GM12878 (cell line): ENCODE data around the gene ACSL4. TPM values are rescaled to one million over a fixed set of nuclear protein-coding genes. Genes with fewer than 3 reads are reported as not detected.

Experiments used
- ATAC-seq: fragments of 200-7000 bp; cut with Tn5 transposase; 3 replicates; pipeline ENCODE4 v1.9.1; 2020; ENCODE audit warnings: mild to moderate bottlenecking, moderate library complexity
- BruUV-seq: library from RNA; stranded (reverse); fragments of 400-500 nt; replicated peaks from 2 replicates; lab custom pipeline; 2021; lab: Mats Ljungman, UMichigan
- CTCF ChIA-PET: fragments of 300-600 bp; sonication (Branson Sonifier 250); formaldehyde crosslinking; extraction: SDS; loops from one replicate; lab custom pipeline; 2021; ENCODE audit warnings: inconsistent platforms; lab: Yijun Ruan, JAX
- POLR2A ChIA-PET: fragments of 350-600 bp; formaldehyde crosslinking; extraction: SDS; loops from one replicate; lab custom pipeline; 2021; ENCODE audit warnings: inconsistent platforms; lab: Charles Lee
- RAD21 ChIA-PET: fragments of 300-600 bp; sonication (Branson Sonifier 250); formaldehyde crosslinking; loops from one replicate; lab custom pipeline; 2023; ENCODE audit warnings: antibody characterized with exemption; ENCODE audit not compliant: unreplicated experiment; lab: Charles Lee
- SMC1A ChIA-PET: fragments of 300-600 bp; sonication (Branson Sonifier 250); formaldehyde crosslinking; loops from one replicate; lab custom pipeline; 2023; ENCODE audit not compliant: unreplicated experiment, uncharacterized antibody; lab: Charles Lee
- DNase-seq: peaks from one replicate; pipeline ENCODE4 v3.0.0-alpha.2; 2011; ENCODE audit warnings: low read depth, low spot score
- FAIRE-seq: peaks from 3 replicates; lab custom pipeline; 2011; peaks lifted over from hg19 to GRCh38; lab: Jason Lieb, UNC
- H2AFZ ChIP-seq: 2 replicates; pipeline ENCODE4 v1.6.0; 2011; ENCODE audit warnings: low read depth, low read length, control low read depth; ENCODE audit not compliant: control insufficient read depth
- H3K27ac ChIP-seq: 2 replicates; pipeline ENCODE4 v1.5.1; 2011; ENCODE audit warnings: control low read depth; ENCODE audit not compliant: control insufficient read depth, insufficient read depth
- H3K27me3 ChIP-seq, 2 experiments: replicated peaks in 1 of 2; 2 replicates each; pipeline versions ENCODE4 v1.6.0 to v1.6.1; 2011; ENCODE audit warnings: low read length in 1 of 2; ENCODE audit not compliant: control insufficient read depth in 2 of 2, insufficient read depth in 2 of 2
- H3K36me3 ChIP-seq, 2 experiments: 2 replicates each; pipeline ENCODE4 v1.5.1; 2011; ENCODE audit warnings: low read length in 1 of 2; ENCODE audit not compliant: control insufficient read depth in 2 of 2, insufficient read depth in 2 of 2
- H3K4me1 ChIP-seq: 2 replicates; pipeline ENCODE4 v1.6.1; 2011; ENCODE audit warnings: mild to moderate bottlenecking, low read length, moderate library complexity, mixed read lengths; ENCODE audit not compliant: control insufficient read depth, insufficient read depth
- H3K4me2 ChIP-seq: 2 replicates; pipeline ENCODE4 v1.6.0; 2011; ENCODE audit warnings: control low read depth; ENCODE audit not compliant: control insufficient read depth, insufficient read depth
- H3K4me3 ChIP-seq: fragments of 200-600 bp; sonication (generic); 2 replicates; pipeline ENCODE4 v1.5.1; 2016
- H3K79me2 ChIP-seq: 2 replicates; pipeline ENCODE4 v1.6.0; 2011; ENCODE audit warnings: low read length; ENCODE audit not compliant: control insufficient read depth, insufficient read depth
- H3K9ac ChIP-seq: 2 replicates; pipeline ENCODE4 v1.8.0; 2011; ENCODE audit warnings: low read length, control low read depth, mixed read lengths; ENCODE audit not compliant: control insufficient read depth, insufficient read depth
- H3K9me3 ChIP-seq: replicated peaks from 3 replicates; pipeline ENCODE4 v1.5.1; 2011; ENCODE audit warnings: mild to moderate bottlenecking, low read length; ENCODE audit not compliant: control insufficient read depth, insufficient read depth
- H4K20me1 ChIP-seq: 2 replicates; pipeline ENCODE4 v1.6.0; 2011; ENCODE audit not compliant: control insufficient read depth, insufficient read depth
- BACH1 ChIP-seq: fragments of 450-650 bp; IDR thresholded peaks from 2 replicates; pipeline ENCODE4 v1.6.1; 2017; ENCODE audit warnings: mild to moderate bottlenecking, borderline replicate concordance
- CREM ChIP-seq: IDR thresholded peaks from 2 replicates; pipeline ENCODE4 v1.6.1; 2014; ENCODE audit warnings: antibody characterized with exemption, low read depth
- EP300 ChIP-seq, 2 experiments: fragments of 150-350 bp in 1 of 2; IDR thresholded peaks; 2 replicates each; pipeline ENCODE4 v1.6.1; 2011 to 2012; ENCODE audit warnings: low read depth in 2 of 2, low read length in 2 of 2, borderline replicate concordance in 1 of 2, improper control_type of control experiment in 1 of 2, inconsistent platforms in 1 of 2; ENCODE audit not compliant: control insufficient read depth in 1 of 2
- HDAC2 ChIP-seq: fragments of 200-600 bp; sonication (generic); IDR thresholded peaks from 2 replicates; pipeline ENCODE4 v1.6.1; 2017
- IRF3 ChIP-seq: fragments of 450-650 bp; IDR thresholded peaks from 2 replicates; pipeline ENCODE4 v1.6.1; 2014; ENCODE audit warnings: mild to moderate bottlenecking
- IRF5 ChIP-seq: fragments of 450-650 bp; IDR thresholded peaks from 2 replicates; pipeline ENCODE4 v1.6.1; 2017; ENCODE audit warnings: borderline replicate concordance
- KDM1A ChIP-seq: fragments of 200-600 bp; sonication (generic); IDR thresholded peaks from 2 replicates; pipeline ENCODE4 v1.6.1; 2016; ENCODE audit warnings: borderline replicate concordance
- MEF2A ChIP-seq: IDR thresholded peaks from 2 replicates; pipeline ENCODE4 v1.6.1; 2011; ENCODE audit warnings: low read depth, mild to moderate bottlenecking, low read length, moderate library complexity; ENCODE audit not compliant: insufficient read depth
- PAX8 ChIP-seq: fragments of 450-650 bp; IDR thresholded peaks from 2 replicates; pipeline ENCODE4 v1.6.1; 2017; ENCODE audit warnings: mild to moderate bottlenecking, moderate library complexity
- SIX5 ChIP-seq: IDR thresholded peaks from 2 replicates; pipeline ENCODE4 v1.6.1; 2011; ENCODE audit warnings: mild to moderate bottlenecking, low read depth, low read length, moderate library complexity; ENCODE audit not compliant: severe bottlenecking
- STAT3 ChIP-seq: IDR thresholded peaks from 2 replicates; pipeline ENCODE4 v1.6.1; 2011; ENCODE audit warnings: low read depth, low read length, improper control_type of control experiment
- ZBED1 ChIP-seq: IDR thresholded peaks from 2 replicates; pipeline ENCODE4 v1.6.1; 2016; ENCODE audit warnings: borderline replicate concordance
- ZNF217 ChIP-seq: fragments of 450-650 bp; IDR thresholded peaks from 2 replicates; pipeline ENCODE4 v1.6.1; 2017; ENCODE audit warnings: antibody characterized with exemption, mild to moderate bottlenecking
- ZNF274 ChIP-seq: IDR thresholded peaks from one replicate; pipeline ENCODE4 v1.8.0; 2011; ENCODE audit not compliant: insufficient read length, insufficient read depth
- ZNF592 ChIP-seq: fragments of 450-650 bp; IDR thresholded peaks from 2 replicates; pipeline ENCODE4 v1.6.1; 2017; ENCODE audit warnings: mild to moderate bottlenecking, moderate library complexity
- ZSCAN29 ChIP-seq: fragments of 450-650 bp; IDR thresholded peaks from 2 replicates; pipeline ENCODE4 v1.6.1; 2017; ENCODE audit warnings: mild to moderate bottlenecking, moderate library complexity
- WGBS: methylation state at CpG from one replicate; pipeline ENCODE4 v1.1.6; 2016; ENCODE audit warnings: low lambda C conversion rate; ENCODE audit not compliant: insufficient replicate concordance, insufficient coverage; ENCODE audit errors: missing lambda C conversion rate; 5-methylcytosine and 5-hydroxymethylcytosine counted together
- in situ Hi-C: fragments of 300-500 bp; cut with MboI; formaldehyde crosslinking; loops from 9 replicates; pipeline ENCODE4 v1.14.3; 2018; ENCODE audit warnings: mixed read lengths
- intact Hi-C: fragments of 100-400 bp; cut with micrococcal nuclease; formaldehyde crosslinking; loops from one replicate; pipeline ENCODE4 v1.14.2; 2022; ENCODE audit not compliant: unreplicated experiment
- polyA plus RNA-seq, 11 experiments: library from polyadenylated mRNA; depleted of rRNA in 4 of 11; unstranded in 6 of 11; stranded (reverse) in 5 of 11; fragments of >200 nt; fragmentation: Nextera tagmentation in 4 of 11; fragmentation: Illumina TruSeq in 1 of 11; extraction: Ambion mirVana in 4 of 11; extraction: Trizol in 1 of 11; gene quantifications; 1 replicate in 1 of 11; 2 replicates in 10 of 11; pipeline versions ENCODE4 v1.2.1 to v1.2.3, GENCODE V29; 2011 to 2016; ENCODE audit warnings: inconsistent platforms in 2 of 11, missing spikeins in 2 of 11, low read depth in 1 of 11
- total RNA-seq, 4 experiments: library from RNA; depleted of rRNA in 3 of 4; stranded (reverse); fragments of >200 nt in 3 of 4; fragmentation: Illumina TruSeq in 1 of 4; extraction: Trizol in 1 of 4; gene quantifications; 2 replicates each; pipeline versions ENCODE4 v1.2.1 to v1.2.3, GENCODE V29; 2013 to 2021

ACSL4 gene
- total and polyA plus RNA-seq, 10 of the 15 experiments (the other 5 are each of a cell fraction or from before 2014, with no cell fraction given): 20.7 to 66.6 (median 45.4) TPM

GRCh38 chrX:109656774-109657173, 76.3 kb downstream of the ACSL4 start:
- WGBS: 51% methylated on average over 4 of the region's 4 CpGs
- DNase-seq (no peak), ATAC-seq (no peak), FAIRE-seq (no peak)
- Histone ChIP-seq H3K9ac (no peak overlapping the region), H3K4me2 (no peak overlapping the region), H3K27me3 (no peaks in the 10 kb centered on the region), H4K20me1 (no peaks in the 10 kb centered on the region), H3K36me3 (peaks cover 0 to 11% of the 10 kb centered on the region in 2 experiments; a peak in 1 of 4 replicates), H3K4me3 (no peak overlapping the region), H3K4me1 (no peaks in the 10 kb centered on the region), H3K27ac (no peak overlapping the region), H3K9me3 (no peaks in the 10 kb centered on the region), H2AFZ (no peak overlapping the region), H3K79me2 (no peaks in the 10 kb centered on the region)
- no peak for TF ChIP-seq HDAC2
- TF ChIP-seq BACH1: no peak
- no peak for TF ChIP-seq ZNF592
- no peak for TF ChIP-seq SIX5
- no peak for TF ChIP-seq STAT3
- no peak for TF ChIP-seq ZBED1
- no peak for TF ChIP-seq IRF5
- TF ChIP-seq ZNF217: no peak
- TF ChIP-seq PAX8: no peak
- no peak for TF ChIP-seq IRF3
- TF ChIP-seq MEF2A: no peak
- no peak for TF ChIP-seq CREM
- no peak for TF ChIP-seq ZNF274
- no peak for TF ChIP-seq KDM1A
- no peak for TF ChIP-seq EP300 (IDR thresholded peaks at IDR 0.05; ENCODE audit: borderline replicate concordance in 1 of 2, control insufficient read depth in 1 of 2, low read depth in 2 of 2, low read length in 2 of 2)
- TF ChIP-seq ZSCAN29: no peak
- in situ Hi-C loops (no loop called here), intact Hi-C loops (no loop called here)
- ChIA-PET CTCF (no interaction called here), POLR2A (no interaction called here), RAD21 (no interaction called here), SMC1A (interaction anchor here (1.6 kb wide), 1 partner anchor 9 kb away, joined by 4 read pairs; no protein-coding TSS in a partner anchor)
- BruUV-seq: no TSS peak
